ENCODE data around the gene TEX52. TPM values are rescaled to one million over a fixed set of nuclear protein-coding genes. Genes with fewer than 3 reads are reported as not detected.

The TEX52 gene
- total and polyA plus RNA-seq, 2 experiments from 2014 or later, result not detected

DNA sequence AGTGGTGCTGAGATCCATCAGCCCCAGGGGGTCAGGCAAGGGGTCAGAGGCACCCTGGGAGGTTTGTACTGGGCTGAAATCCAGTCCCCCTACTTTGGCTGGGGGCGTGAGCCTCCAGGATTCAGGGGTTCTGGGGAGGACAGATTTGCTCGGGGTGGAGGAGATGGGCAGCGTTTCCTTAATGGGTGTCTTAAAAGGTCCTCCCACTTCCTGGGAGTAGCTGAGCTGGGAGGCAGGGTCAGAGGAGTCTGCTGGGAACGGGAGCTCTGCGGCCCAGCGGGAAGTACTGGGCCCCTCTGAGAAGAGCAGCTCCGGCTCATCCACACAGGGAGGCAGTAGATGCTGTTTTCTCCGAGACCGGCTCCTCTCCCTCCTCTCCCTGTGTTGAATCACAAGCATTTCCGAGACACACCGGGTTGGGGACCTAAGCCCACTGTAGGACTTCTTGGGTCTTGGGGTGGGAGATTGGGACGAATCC, 2.1 kb upstream of the TEX52 start:
- Histone ChIP-seq H3K36me3 (ENCODE audit: insufficient read depth) (peaks cover 25% of the 10 kb centered on the region), H3K4me3 (no peak overlapping the region), H3K79me2 (replicated peaks; ENCODE audit: insufficient read depth) (no peaks in the 10 kb centered on the region), H3F3A (replicated peaks; ENCODE audit: low read depth) (0 out of 2 replicates have a peak, but pooled peaks cover 7% of the 10 kb centered on the region), H3K4me1 (ENCODE audit: insufficient read depth) (peaks cover 8% of the 10 kb centered on the region; the same call in 1 of the 2 replicates), H3K27ac (ENCODE audit: low read depth) (no peak overlapping the region), H3K9me2 (ENCODE audit: insufficient read depth) (no peaks in the 10 kb centered on the region), H2AFZ (no peak overlapping the region), H3K4me2 (no peak overlapping the region), H4K20me1 (replicated peaks; ENCODE audit: insufficient read depth) (peaks cover 9% of the 10 kb centered on the region; the same call in 1 of the 2 replicates), H3K27me3 (ENCODE audit: insufficient read depth) (no peaks in the 10 kb centered on the region)
- no peak for DNase-seq (ENCODE audit: low spot score)
- no peak overlapping the region for H3K4me3 Mint-ChIP-seq
- no peaks in the 10 kb centered on the region for H3K9me3 Mint-ChIP-seq
- peaks cover 15% of the 10 kb centered on the region for H3K4me1 Mint-ChIP-seq
- ATAC-seq, result no peak
- no peak overlapping the region for H3K27ac Mint-ChIP-seq
- TF ChIP-seq ETS1 (IDR thresholded peaks at IDR 0.05) (no peak), REST (IDR thresholded peaks at IDR 0.05; ENCODE audit: unreplicated experiment) (no peak), EZH2 (IDR thresholded peaks at IDR 0.05; ENCODE audit: low read depth, unreplicated experiment) (no peak), CTCF (conservative IDR thresholded peaks at IDR 0.05; ENCODE audit: low read depth in 2 of 2) (no peak), ZNF114 (CRISPR knock-in tag; IDR thresholded peaks at IDR 0.05) (no peak), POLR2AphosphoS5 (IDR thresholded peaks at IDR 0.05; ENCODE audit: low read depth) (no peak; the same call in 1 of the 2 replicates), STAT1 (IDR thresholded peaks at IDR 0.05; ENCODE audit: unreplicated experiment) (no peak), CREB1 (CRISPR knock-in tag; IDR thresholded peaks at IDR 0.05; ENCODE audit: low read depth) (no peak), JUNB (IDR thresholded peaks at IDR 0.05; ENCODE audit: unreplicated experiment) (no peak), ZNF462 (CRISPR knock-in tag; IDR thresholded peaks at IDR 0.05) (no peak), ZNF331 (CRISPR knock-in tag; IDR thresholded peaks at IDR 0.05; ENCODE audit: low read depth) (no peak), EZH2phosphoT487 (IDR thresholded peaks at IDR 0.05; ENCODE audit: unreplicated experiment) (no peak), NANOG (IDR thresholded peaks at IDR 0.05; ENCODE audit: borderline replicate concordance) (no peak)
- H3K27me3 Mint-ChIP-seq (ENCODE audit: insufficient read depth, low read depth, poor library complexity), result peaks cover 25% of the 10 kb centered on the region
- peaks cover 57% of the 10 kb centered on the region for H3K36me3 Mint-ChIP-seq (ENCODE audit: low read depth)

Data from GM23338 (cell line).